ENCODE results near the gene TRIM14. TPM values are rescaled to one million over a fixed set of nuclear protein-coding genes. Genes with fewer than 3 reads are reported as not detected.

Gene TRIM14
- total and polyA plus RNA-seq, 4 experiments from 2014 or later: 41.4 to 86.2 (median 85.4) TPM

GRCh38 chr9:98096091-98096490 is 22.9 kb downstream of the TRIM14 start:
- Mint-ChIP-seq H3K27ac (peak overlapping the region; percentile 74 to 91 (median 89)), H3K4me3 (peak overlapping the region in 1 of 8 donors; percentile 65), H3K9me3 (no peaks in the 10 kb centered on the region), H3K36me3 (peaks cover 61 to 67% of the 10 kb centered on the region in 2 donors), H3K4me1 (peaks cover 49 to 86% (median 69%) of the 10 kb centered on the region in 4 donors), H3K27me3 (no peaks in the 10 kb centered on the region)
- no peaks in the 10 kb centered on the region for H3K9me3 ChIP-seq (ENCODE audit: control insufficient read depth in 1 of 2, low read length in 2 of 2)
- peaks cover 72% of the 10 kb centered on the region for H3K4me1 ChIP-seq (ENCODE audit: insufficient read depth, low read length)
- DNase-seq: no peak
- H3K27me3 ChIP-seq (ENCODE audit: insufficient read depth, low read length): no peaks in the 10 kb centered on the region
- POLR2A ChIA-PET (ENCODE audit: partially characterized antibody): interaction anchor here (1.0 to 18.2 kb wide), 8 partner anchors 11 to 160 kb away, joined by 3 to 412 read pairs (median 8); partner anchors contain the start of genes TBC1D2 and TRIM14
- H3K27ac ChIP-seq (ENCODE audit: low read depth, low read length): no peak overlapping the region
- peaks cover 35% of the 10 kb centered on the region for H3K36me3 ChIP-seq (ENCODE audit: insufficient read depth, low read length)
- CTCF ChIA-PET (ENCODE audit: partially characterized antibody): interaction anchor here (1.3 to 4.3 kb wide), 5 partner anchors 18 to 23 kb away, joined by 4 to 23 read pairs (median 17); partner anchors contain the start of gene TRIM14
- intact Hi-C loops (cut with micrococcal nuclease): no loop called here
- no peak overlapping the region for H3K4me3 ChIP-seq (ENCODE audit: low read length in 2 of 2)

GRCh38 chr9:98095401-98095800 is 23.6 kb downstream of the TRIM14 start:
- Mint-ChIP-seq H3K36me3 (peaks cover 61 to 71% of the 10 kb centered on the region in 2 donors), H3K4me3 (peak overlapping the region in 2 of 8 donors; percentile 17 to 52), H3K9me3 (no peaks in the 10 kb centered on the region), H3K4me1 (peaks cover 46 to 82% (median 66%) of the 10 kb centered on the region in 4 donors), H3K27me3 (no peaks in the 10 kb centered on the region), H3K27ac (peak overlapping the region in 6 of 7 donors; percentile 41 to 91 (median 80))
- Histone ChIP-seq H3K27ac (ENCODE audit: low read depth, low read length) (no peak overlapping the region), H3K4me1 (ENCODE audit: insufficient read depth, low read length) (peaks cover 67% of the 10 kb centered on the region), H3K9me3 (ENCODE audit: control insufficient read depth in 1 of 2, low read length in 2 of 2) (no peaks in the 10 kb centered on the region), H3K4me3 (ENCODE audit: low read length in 2 of 2) (no peak overlapping the region), H3K36me3 (ENCODE audit: insufficient read depth, low read length) (peaks cover 35% of the 10 kb centered on the region), H3K27me3 (ENCODE audit: insufficient read depth, low read length) (no peaks in the 10 kb centered on the region)
- POLR2A ChIA-PET (ENCODE audit: partially characterized antibody): interaction anchor here (0.9 to 18.2 kb wide), 3 partner anchors 11 to 162 kb away, joined by 3 to 412 read pairs (median 7); partner anchors contain the start of gene TRIM14
- CTCF ChIA-PET (ENCODE audit: partially characterized antibody): interaction anchor here (3.0 to 4.2 kb wide), 2 partner anchors 22 to 23 kb away, joined by 14 to 17 read pairs; partner anchors contain the start of gene TRIM14
- intact Hi-C loops (cut with micrococcal nuclease): no loop called here
- no peak for DNase-seq

GRCh38 chr9:98094851-98095250 is 24.2 kb downstream of the TRIM14 start:
- peaks cover 35% of the 10 kb centered on the region for H3K36me3 ChIP-seq (ENCODE audit: insufficient read depth, low read length)
- Mint-ChIP-seq H3K27ac (peak overlapping the region in 3 of 7 donors; percentile 76 to 91 (median 83)), H3K36me3 (peaks cover 63 to 73% of the 10 kb centered on the region in 2 donors), H3K9me3 (no peaks in the 10 kb centered on the region), H3K4me3 (no peak overlapping the region), H3K4me1 (peaks cover 45 to 82% (median 65%) of the 10 kb centered on the region in 4 donors), H3K27me3 (no peaks in the 10 kb centered on the region)
- DNase-seq: no peak
- H3K27ac ChIP-seq (ENCODE audit: low read depth, low read length): peak overlapping the region; percentile 6
- intact Hi-C loops (cut with micrococcal nuclease): no loop called here
- H3K4me3 ChIP-seq (ENCODE audit: low read length in 2 of 2): no peak overlapping the region
- ChIA-PET CTCF (ENCODE audit: partially characterized antibody) (interaction anchor here (3.0 to 4.2 kb wide), 2 partner anchors 21 to 24 kb away, joined by 14 to 17 read pairs; partner anchors contain the start of gene TRIM14), POLR2A (ENCODE audit: partially characterized antibody) (interaction anchor here (0.9 to 18.2 kb wide), 5 partner anchors 10 to 162 kb away, joined by 3 to 412 read pairs (median 7); partner anchors contain the start of genes TBC1D2 and TRIM14)
- H3K27me3 ChIP-seq (ENCODE audit: insufficient read depth, low read length): no peaks in the 10 kb centered on the region
- H3K4me1 ChIP-seq (ENCODE audit: insufficient read depth, low read length): peaks cover 61% of the 10 kb centered on the region
- H3K9me3 ChIP-seq (ENCODE audit: control insufficient read depth in 1 of 2, low read length in 2 of 2): no peaks in the 10 kb centered on the region

GRCh38 chr9:98094316-98094715 is 24.7 kb downstream of the TRIM14 start:
- H3K9me3 Mint-ChIP-seq: no peaks in the 10 kb centered on the region
- H3K27ac Mint-ChIP-seq: peak overlapping the region; percentile 71 to 89 (median 82)
- H3K4me3 Mint-ChIP-seq: peak overlapping the region in 3 of 8 donors; percentile 11 to 61 (median 45)
- H3K4me3 ChIP-seq (ENCODE audit: low read length in 2 of 2): no peak overlapping the region
- POLR2A ChIA-PET (ENCODE audit: partially characterized antibody): interaction anchor here (1.0 to 18.2 kb wide), 6 partner anchors 10 to 162 kb away, joined by 3 to 412 read pairs (median 4); partner anchors contain the start of genes TBC1D2 and TRIM14
- H3K4me1 Mint-ChIP-seq: peaks cover 41 to 81% (median 65%) of the 10 kb centered on the region in 4 donors
- peaks cover 35% of the 10 kb centered on the region for H3K36me3 ChIP-seq (ENCODE audit: insufficient read depth, low read length)
- peak overlapping the region; percentile 6 for H3K27ac ChIP-seq (ENCODE audit: low read depth, low read length)
- CTCF ChIA-PET (ENCODE audit: partially characterized antibody): interaction anchor here (3.0 to 4.2 kb wide), 2 partner anchors 21 to 24 kb away, joined by 14 to 17 read pairs; partner anchors contain the start of gene TRIM14
- intact Hi-C loops (cut with micrococcal nuclease): no loop called here
- H3K9me3 ChIP-seq (ENCODE audit: control insufficient read depth in 1 of 2, low read length in 2 of 2): no peaks in the 10 kb centered on the region
- DNase-seq: no peak
- H3K4me1 ChIP-seq (ENCODE audit: insufficient read depth, low read length): peaks cover 56% of the 10 kb centered on the region
- H3K27me3 Mint-ChIP-seq: no peaks in the 10 kb centered on the region
- H3K27me3 ChIP-seq (ENCODE audit: insufficient read depth, low read length): no peaks in the 10 kb centered on the region
- peaks cover 64 to 73% of the 10 kb centered on the region in 2 donors for H3K36me3 Mint-ChIP-seq

- DNase-seq: peak in 2 of 5 donors; percentile 14 to 52
- POLR2A ChIA-PET (ENCODE audit: partially characterized antibody): interaction anchor here (1.3 to 18.2 kb wide), 5 partner anchors 9 to 170 kb away, joined by 3 to 412 read pairs (median 7); partner anchors contain the start of genes TBC1D2, TRIM14 and TRMO
- H3K36me3 Mint-ChIP-seq: peaks cover 64 to 72% of the 10 kb centered on the region in 2 donors
- H3K4me1 ChIP-seq (ENCODE audit: insufficient read depth, low read length): peaks cover 38% of the 10 kb centered on the region
- no peak overlapping the region for H3K27ac ChIP-seq (ENCODE audit: low read depth, low read length)
- peaks cover 35% of the 10 kb centered on the region for H3K36me3 ChIP-seq (ENCODE audit: insufficient read depth, low read length)
- H3K4me3 ChIP-seq (ENCODE audit: low read length in 2 of 2): no peak overlapping the region
- H3K9me3 ChIP-seq (ENCODE audit: control insufficient read depth in 1 of 2, low read length in 2 of 2): no peaks in the 10 kb centered on the region
- CTCF ChIA-PET (ENCODE audit: partially characterized antibody): interaction anchor here (2.2 to 4.2 kb wide), 2 partner anchors 9 to 26 kb away, joined by 13 to 17 read pairs; partner anchors contain the start of gene TRIM14
- peak overlapping the region; percentile 76 to 91 (median 81) for H3K27ac Mint-ChIP-seq
- no peaks in the 10 kb centered on the region for H3K27me3 Mint-ChIP-seq
- no peaks in the 10 kb centered on the region for H3K9me3 Mint-ChIP-seq
- no peaks in the 10 kb centered on the region for H3K27me3 ChIP-seq (ENCODE audit: insufficient read depth, low read length)
- intact Hi-C loops (cut with micrococcal nuclease): no loop called here
- peak overlapping the region in 2 of 8 donors; percentile 0 to 31 for H3K4me3 Mint-ChIP-seq
- peaks cover 34 to 72% (median 56%) of the 10 kb centered on the region in 4 donors for H3K4me1 Mint-ChIP-seq
Observed at GRCh38 chr9:98092613-98092931, 26.4 kb downstream of the TRIM14 start.

- no peaks in the 10 kb centered on the region for H3K9me3 ChIP-seq (ENCODE audit: control insufficient read depth in 1 of 2, low read length in 2 of 2)
- H3K4me1 ChIP-seq (ENCODE audit: insufficient read depth, low read length): peaks cover 32% of the 10 kb centered on the region
- H3K4me3 Mint-ChIP-seq: peak overlapping the region in 2 of 8 donors; percentile 0 to 31
- H3K27me3 ChIP-seq (ENCODE audit: insufficient read depth, low read length): no peaks in the 10 kb centered on the region
- peak overlapping the region; percentile 15 to 91 (median 81) for H3K27ac Mint-ChIP-seq
- CTCF ChIA-PET (ENCODE audit: partially characterized antibody): interaction anchor here (0.7 to 4.2 kb wide), 6 partner anchors 10 to 29 kb away, joined by 3 to 17 read pairs (median 4); partner anchors contain the start of gene TRIM14
- no peak overlapping the region for H3K27ac ChIP-seq (ENCODE audit: low read depth, low read length)
- peaks cover 39% of the 10 kb centered on the region for H3K36me3 ChIP-seq (ENCODE audit: insufficient read depth, low read length)
- intact Hi-C loops (cut with micrococcal nuclease): no loop called here
- DNase-seq: no peak
- peaks cover 61 to 69% of the 10 kb centered on the region in 2 donors for H3K36me3 Mint-ChIP-seq
- POLR2A ChIA-PET (ENCODE audit: partially characterized antibody): interaction anchor here (1.3 to 2.7 kb wide), 3 partner anchors 10 to 29 kb away, joined by 3 to 19 read pairs (median 8); partner anchors contain the start of gene TRIM14
- peaks cover 30 to 68% (median 52%) of the 10 kb centered on the region in 4 donors for H3K4me1 Mint-ChIP-seq
- no peak overlapping the region for H3K4me3 ChIP-seq (ENCODE audit: low read length in 2 of 2)
- H3K27me3 Mint-ChIP-seq: no peaks in the 10 kb centered on the region
- no peaks in the 10 kb centered on the region for H3K9me3 Mint-ChIP-seq
Observed at GRCh38 chr9:98091735-98092612, 27.0 kb downstream of the TRIM14 start.

All from CD4-positive, alpha-beta memory T cell (primary cell).